MCF 10A (cell line): ENCODE measurements around the gene MYH6. TPM values are rescaled to one million over a fixed set of nuclear protein-coding genes. Genes with fewer than 3 reads are reported as not detected.

Experiments used
- BruUV-seq: library from RNA; stranded (reverse); fragments of 400-500 nt; replicated peaks from 2 replicates; lab custom pipeline; 2021; lab: Mats Ljungman, UMichigan
- CTCF ChIA-PET: fragments of 300-600 bp; sonication (Branson Sonifier 250); formaldehyde crosslinking; extraction: SDS; loops from one replicate; lab custom pipeline; 2021; ENCODE audit warnings: antibody characterized with exemption, inconsistent platforms; lab: Yijun Ruan, JAX
- POLR2A ChIA-PET: fragments of 300-600, 350-650 bp; sonication (Branson Sonifier 250); formaldehyde crosslinking; extraction: SDS; loops from one replicate; lab custom pipeline; 2020; ENCODE audit warnings: antibody characterized with exemption, inconsistent platforms; lab: Yijun Ruan, JAX
- DNase-seq: peaks from one replicate; pipeline ENCODE4 v3.0.0-alpha.2; 2018; ENCODE audit not compliant: unreplicated experiment
- H3K27ac Mint-ChIP-seq: one replicate; pipeline ENCODE4 v1.8.0; 2022; ENCODE audit warnings: mild to moderate bottlenecking, low read depth, mixed read lengths; ENCODE audit not compliant: unreplicated experiment
- H3K27me3 Mint-ChIP-seq: one replicate; pipeline ENCODE4 v1.8.0; 2022; ENCODE audit warnings: mixed read lengths; ENCODE audit not compliant: insufficient read depth, unreplicated experiment
- H3K36me3 Mint-ChIP-seq: one replicate; pipeline ENCODE4 v1.8.0; 2022; ENCODE audit warnings: mild to moderate bottlenecking, moderate library complexity, mixed read lengths; ENCODE audit not compliant: insufficient read depth, unreplicated experiment
- H3K4me1 Mint-ChIP-seq: one replicate; pipeline ENCODE4 v1.8.0; 2022; ENCODE audit warnings: mixed read lengths; ENCODE audit not compliant: insufficient read depth, unreplicated experiment
- H3K4me3 Mint-ChIP-seq: one replicate; pipeline ENCODE4 v1.8.0; 2022; ENCODE audit warnings: mild to moderate bottlenecking, moderate library complexity, mixed read lengths; ENCODE audit not compliant: unreplicated experiment
- H3K9me3 Mint-ChIP-seq: one replicate; pipeline ENCODE4 v1.8.0; 2022; ENCODE audit warnings: mixed read lengths; ENCODE audit not compliant: unreplicated experiment
- intact Hi-C: fragments of 100-400 bp; cut with micrococcal nuclease; formaldehyde crosslinking; loops from 2 replicates; pipeline ENCODE4 v1.14.1; 2022
- total RNA-seq: library from RNA; stranded (reverse); gene quantifications from 2 replicates; pipeline ENCODE4 v1.2.3, GENCODE V29; 2022
- TF ChIP-seq, protein P1 (sequence below): fragments of 200-600 bp; IDR thresholded peaks from one replicate; pipeline ENCODE4 v1.8.0; 2022; ENCODE audit warnings: antibody characterized with exemption, mild to moderate bottlenecking; ENCODE audit not compliant: unreplicated experiment

The MYH6 gene
- total RNA-seq, 1 experiment from 2014 or later, result not detected

DNA sequence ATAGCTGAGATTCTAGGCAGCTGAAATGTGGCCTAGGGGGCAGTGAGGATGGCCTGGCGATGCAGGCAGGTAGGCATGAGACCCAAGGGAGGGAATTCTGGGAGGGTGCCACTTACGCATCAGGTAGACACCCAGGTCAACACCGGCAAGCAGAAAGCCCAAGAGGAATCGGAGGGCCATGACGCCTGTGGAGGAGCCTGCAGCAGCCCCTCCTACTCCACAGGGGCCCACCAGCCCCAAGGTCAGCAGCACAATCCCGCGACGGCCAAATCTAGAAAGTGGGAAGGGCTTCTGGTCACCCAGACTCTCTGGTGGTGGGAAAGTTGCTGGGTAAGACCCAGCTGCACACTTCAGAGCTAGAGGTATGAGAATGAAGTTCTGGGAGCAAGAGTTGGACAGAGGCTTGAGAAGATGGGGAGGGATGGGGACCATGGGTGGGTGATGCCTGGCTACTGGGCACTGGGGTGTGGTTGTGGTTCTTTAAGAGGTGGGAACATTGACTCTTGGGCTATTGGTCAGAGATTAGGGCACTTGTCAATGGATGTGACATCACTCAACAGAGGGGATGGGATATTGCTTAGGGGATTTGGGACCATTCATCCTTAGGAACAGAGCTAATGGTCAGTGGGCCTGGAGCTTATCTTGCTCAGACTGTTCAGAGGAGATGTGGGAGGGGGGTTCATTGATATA is 58.8 kb downstream of the MYH6 start:
- H3K27me3 Mint-ChIP-seq, result peaks cover 47% of the 10 kb centered on the region
- intact Hi-C loops, result no loop called here
- H3K4me3 Mint-ChIP-seq, result no peak overlapping the region
- H3K9me3 Mint-ChIP-seq, result peaks cover 7% of the 10 kb centered on the region
- no TSS peak for BruUV-seq
- H3K27ac Mint-ChIP-seq, result no peak overlapping the region
- TF ChIP-seq, protein P1, sequence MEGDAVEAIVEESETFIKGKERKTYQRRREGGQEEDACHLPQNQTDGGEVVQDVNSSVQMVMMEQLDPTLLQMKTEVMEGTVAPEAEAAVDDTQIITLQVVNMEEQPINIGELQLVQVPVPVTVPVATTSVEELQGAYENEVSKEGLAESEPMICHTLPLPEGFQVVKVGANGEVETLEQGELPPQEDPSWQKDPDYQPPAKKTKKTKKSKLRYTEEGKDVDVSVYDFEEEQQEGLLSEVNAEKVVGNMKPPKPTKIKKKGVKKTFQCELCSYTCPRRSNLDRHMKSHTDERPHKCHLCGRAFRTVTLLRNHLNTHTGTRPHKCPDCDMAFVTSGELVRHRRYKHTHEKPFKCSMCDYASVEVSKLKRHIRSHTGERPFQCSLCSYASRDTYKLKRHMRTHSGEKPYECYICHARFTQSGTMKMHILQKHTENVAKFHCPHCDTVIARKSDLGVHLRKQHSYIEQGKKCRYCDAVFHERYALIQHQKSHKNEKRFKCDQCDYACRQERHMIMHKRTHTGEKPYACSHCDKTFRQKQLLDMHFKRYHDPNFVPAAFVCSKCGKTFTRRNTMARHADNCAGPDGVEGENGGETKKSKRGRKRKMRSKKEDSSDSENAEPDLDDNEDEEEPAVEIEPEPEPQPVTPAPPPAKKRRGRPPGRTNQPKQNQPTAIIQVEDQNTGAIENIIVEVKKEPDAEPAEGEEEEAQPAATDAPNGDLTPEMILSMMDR, result no peak
- ChIA-PET POLR2A (no interaction called here), CTCF (interaction anchor here (0.6 to 1.1 kb wide), 4 partner anchors 14 to 31 kb away, joined by 3 to 4 read pairs (median 3); no protein-coding TSS in a partner anchor)
- no peaks in the 10 kb centered on the region for H3K36me3 Mint-ChIP-seq
- no peak for DNase-seq
- no peaks in the 10 kb centered on the region for H3K4me1 Mint-ChIP-seq

DNA sequence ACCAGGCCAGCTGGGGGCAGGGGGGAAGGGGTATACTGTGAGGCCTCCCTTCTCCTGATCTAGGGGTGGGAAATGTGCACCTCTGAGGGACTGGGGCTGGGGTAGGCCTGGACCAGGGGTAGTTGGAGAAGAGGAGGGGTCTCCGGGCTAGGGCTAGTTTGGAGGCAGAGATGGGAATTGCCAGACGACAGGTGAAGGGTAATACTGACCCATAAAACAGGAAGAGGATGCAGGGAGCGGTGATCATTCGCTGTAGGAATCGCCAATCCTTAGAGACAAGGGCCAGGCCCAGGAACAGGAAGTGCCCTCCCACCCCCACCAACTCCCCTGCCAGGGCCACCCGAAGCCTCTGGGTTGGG is 59.8 kb downstream of the MYH6 start:
- Mint-ChIP-seq H3K27me3 (peaks cover 37% of the 10 kb centered on the region), H3K36me3 (no peaks in the 10 kb centered on the region), H3K4me3 (no peak overlapping the region), H3K27ac (no peak overlapping the region), H3K9me3 (peaks cover 7% of the 10 kb centered on the region), H3K4me1 (no peaks in the 10 kb centered on the region)
- no peak for DNase-seq
- POLR2A ChIA-PET, result no interaction called here
- CTCF ChIA-PET, result interaction anchor here (0.7 kb wide), 1 partner anchor 21 kb away, joined by 4 read pairs; no protein-coding TSS in a partner anchor
- intact Hi-C loops, result no loop called here
- TF ChIP-seq, protein P1, result no peak
- no TSS peak for BruUV-seq

DNA sequence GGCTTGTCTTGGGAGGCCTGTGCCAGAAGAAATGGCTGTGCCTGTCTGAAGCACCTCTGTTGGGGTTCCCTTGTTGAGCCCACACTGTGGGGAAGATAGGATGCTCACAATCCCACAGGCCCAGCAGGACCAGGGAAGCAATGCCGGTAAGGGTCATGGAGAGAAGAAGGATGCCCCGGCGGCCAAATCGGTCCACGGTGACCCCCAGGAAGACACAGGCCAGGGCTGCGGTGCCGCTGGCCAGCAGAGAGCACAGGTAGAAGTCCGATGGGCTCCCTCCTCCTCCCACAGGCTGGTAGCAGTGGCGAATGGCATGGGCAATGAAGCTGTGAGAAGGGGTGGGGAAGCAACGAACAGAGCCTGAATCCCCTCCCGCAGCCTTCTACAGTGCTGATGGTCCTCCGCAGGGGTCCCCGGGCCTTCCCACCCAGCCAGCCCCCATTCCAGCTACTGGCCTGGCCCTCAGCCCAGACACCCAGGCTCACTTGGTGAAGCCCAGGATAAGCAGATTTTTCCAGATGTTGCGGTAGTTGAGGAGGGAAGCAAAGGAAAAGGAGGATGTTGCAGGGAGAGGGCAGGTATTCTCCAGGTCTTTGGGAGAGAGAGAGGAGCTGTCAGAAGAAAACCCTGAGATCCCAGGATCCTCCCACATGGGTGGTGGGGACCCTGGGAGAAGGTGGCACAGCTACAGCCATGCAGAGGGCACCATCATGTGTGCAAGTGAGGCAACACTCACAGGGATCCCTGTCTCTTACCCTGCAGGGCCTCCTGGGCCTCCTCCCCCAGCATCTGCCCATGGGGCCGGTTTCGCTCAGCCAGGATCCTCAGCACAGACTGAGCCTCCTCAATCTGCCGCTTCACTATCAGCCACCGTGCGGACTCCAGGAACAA is 60.4 kb downstream of the MYH6 start:
- H3K4me3 Mint-ChIP-seq, result no peak overlapping the region
- no peak for DNase-seq
- intact Hi-C loops, result no loop called here
- ChIA-PET CTCF (no interaction called here), POLR2A (no interaction called here)
- no TSS peak for BruUV-seq
- no peak overlapping the region for H3K27ac Mint-ChIP-seq
- TF ChIP-seq, protein P1, result no peak
- H3K36me3 Mint-ChIP-seq, result no peaks in the 10 kb centered on the region
- H3K27me3 Mint-ChIP-seq, result peaks cover 31% of the 10 kb centered on the region
- H3K4me1 Mint-ChIP-seq, result no peaks in the 10 kb centered on the region
- H3K9me3 Mint-ChIP-seq, result peaks cover 7% of the 10 kb centered on the region

DNA sequence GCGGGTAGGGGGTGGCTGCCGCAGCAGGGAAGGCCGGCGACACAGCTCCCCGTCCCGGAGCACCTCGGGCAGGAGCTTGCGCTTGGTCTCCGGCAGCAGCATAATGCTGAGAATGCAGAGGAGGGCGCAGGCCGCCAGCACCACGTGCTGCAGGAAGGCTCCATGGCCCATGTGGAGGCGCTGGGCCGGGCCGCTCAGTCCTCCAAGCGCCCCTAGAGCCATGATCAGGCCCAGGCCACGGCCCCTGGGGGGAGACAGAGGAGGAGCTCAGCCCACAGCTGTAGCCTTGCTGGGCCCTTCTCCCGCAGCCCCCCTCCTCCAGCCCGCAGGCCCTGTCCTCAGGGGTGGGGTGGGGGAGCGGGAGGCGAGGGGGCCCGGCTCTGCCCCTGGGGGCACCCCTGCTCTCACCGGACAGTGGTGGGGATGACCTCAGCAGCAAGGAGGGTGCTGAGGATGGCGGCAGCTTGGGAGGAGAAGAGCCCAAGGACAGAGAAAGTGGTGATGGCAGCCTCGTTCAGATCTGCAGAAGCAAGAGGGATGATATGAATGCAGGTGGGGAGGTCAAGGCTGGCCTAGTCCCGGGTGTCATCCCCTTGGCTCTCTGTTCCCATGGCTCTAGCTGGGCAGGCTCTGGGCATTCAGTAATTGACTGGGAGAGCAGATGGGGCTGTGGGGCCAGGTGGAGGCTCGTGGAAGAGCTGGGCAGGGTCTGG is 61.2 kb downstream of the MYH6 start:
- Mint-ChIP-seq H3K27ac (no peak overlapping the region), H3K27me3 (peaks cover 30% of the 10 kb centered on the region), H3K4me3 (no peak overlapping the region), H3K36me3 (no peaks in the 10 kb centered on the region), H3K9me3 (peaks cover 7% of the 10 kb centered on the region), H3K4me1 (no peaks in the 10 kb centered on the region)
- ChIA-PET POLR2A (no interaction called here), CTCF (interaction anchor here (0.8 to 1.9 kb wide), 3 partner anchors 11 to 33 kb away, joined by 3 to 6 read pairs (median 3); no protein-coding TSS in a partner anchor)
- BruUV-seq, result no TSS peak
- no peak for DNase-seq
- intact Hi-C loops, result no loop called here
- TF ChIP-seq, protein P1, result no peak
